Right atrium auricular region (tissue), 2 donors: ENCODE results near the gene WFDC8. TPM values are rescaled to one million over a fixed set of nuclear protein-coding genes. Genes with fewer than 3 reads are reported as not detected.

Source experiments
- DNase-seq: peaks from one replicate; pipeline ENCODE4 v3.0.0-alpha.2; 2019; ENCODE audit warnings: low spot score
- H3K27ac ChIP-seq, 2 donors: fragments of 200-600 bp; sonication (generic); 1 replicate in 1 of 2; 2 replicates in 1 of 2; pipeline ENCODE4 v1.5.1; 2016 to 2019
- H3K27me3 ChIP-seq, 2 donors: fragments of 200-600 bp; sonication (generic); one replicate each; pipeline versions ENCODE4 v1.5.1 to v1.6.0; 2017 to 2019
- H3K36me3 ChIP-seq: fragments of 200-600 bp; sonication (generic); one replicate; pipeline ENCODE4 v1.5.1; 2016
- H3K4me1 ChIP-seq, 2 donors: fragments of 200-600 bp; sonication (generic); one replicate each; pipeline versions ENCODE4 v1.5.1 to v1.6.0; 2017 to 2019
- H3K4me3 ChIP-seq, 2 donors: fragments of 200-600 bp; sonication (generic); 1 replicate in 1 of 2; 2 replicates in 1 of 2; pipeline ENCODE4 v1.5.1; 2017 to 2019; ENCODE audit warnings: mild to moderate bottlenecking in 1 of 2, moderate library complexity in 1 of 2
- H3K9me3 ChIP-seq, 2 donors: fragments of 200-600 bp; sonication (generic); one replicate each; pipeline ENCODE4 v1.5.1; 2019
- total RNA-seq, 2 donors: library from RNA; depleted of rRNA; stranded (reverse); fragments of >200 nt; gene quantifications; one replicate each; pipeline ENCODE4 v1.1.0, GENCODE V29; 2016
- TF ChIP-seq, protein P1 (sequence below), 2 donors: fragments of 200-600 bp; sonication (generic); IDR thresholded peaks; one replicate each; pipeline ENCODE4 v1.5.1; 2019; ENCODE audit warnings: antibody characterized with exemption in 2 of 2

The WFDC8 gene
- total RNA-seq, 2 donors from 2014 or later: not detected

DNA sequence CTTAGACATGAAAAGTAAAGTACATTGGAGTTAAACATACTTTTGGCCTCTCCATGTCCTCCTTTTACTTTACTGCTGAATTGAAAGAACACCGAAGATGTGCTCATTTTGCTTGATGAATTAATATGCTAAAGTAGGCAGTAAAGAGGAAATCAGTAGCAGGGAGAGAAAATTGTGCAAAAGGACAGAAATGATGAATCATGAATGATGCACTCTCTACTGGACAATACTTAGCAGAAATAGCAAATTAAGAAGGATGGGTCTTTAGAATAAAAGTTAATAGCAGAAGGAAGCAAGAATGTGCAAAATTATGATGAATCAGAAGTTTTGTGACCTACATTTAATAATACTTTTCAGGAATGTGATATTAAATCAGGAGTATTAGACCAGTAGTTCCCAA lies 55.3 kb downstream of the WFDC8 start:
- H3K4me3 ChIP-seq: no peak overlapping the region
- H3K9me3 ChIP-seq: no peaks in the 10 kb centered on the region
- no peak overlapping the region for H3K27ac ChIP-seq
- H3K4me1 ChIP-seq: no peaks in the 10 kb centered on the region
- DNase-seq: no peak
- H3K36me3 ChIP-seq: no peaks in the 10 kb centered on the region
- H3K27me3 ChIP-seq: no peaks in the 10 kb centered on the region
- TF ChIP-seq, protein P1, sequence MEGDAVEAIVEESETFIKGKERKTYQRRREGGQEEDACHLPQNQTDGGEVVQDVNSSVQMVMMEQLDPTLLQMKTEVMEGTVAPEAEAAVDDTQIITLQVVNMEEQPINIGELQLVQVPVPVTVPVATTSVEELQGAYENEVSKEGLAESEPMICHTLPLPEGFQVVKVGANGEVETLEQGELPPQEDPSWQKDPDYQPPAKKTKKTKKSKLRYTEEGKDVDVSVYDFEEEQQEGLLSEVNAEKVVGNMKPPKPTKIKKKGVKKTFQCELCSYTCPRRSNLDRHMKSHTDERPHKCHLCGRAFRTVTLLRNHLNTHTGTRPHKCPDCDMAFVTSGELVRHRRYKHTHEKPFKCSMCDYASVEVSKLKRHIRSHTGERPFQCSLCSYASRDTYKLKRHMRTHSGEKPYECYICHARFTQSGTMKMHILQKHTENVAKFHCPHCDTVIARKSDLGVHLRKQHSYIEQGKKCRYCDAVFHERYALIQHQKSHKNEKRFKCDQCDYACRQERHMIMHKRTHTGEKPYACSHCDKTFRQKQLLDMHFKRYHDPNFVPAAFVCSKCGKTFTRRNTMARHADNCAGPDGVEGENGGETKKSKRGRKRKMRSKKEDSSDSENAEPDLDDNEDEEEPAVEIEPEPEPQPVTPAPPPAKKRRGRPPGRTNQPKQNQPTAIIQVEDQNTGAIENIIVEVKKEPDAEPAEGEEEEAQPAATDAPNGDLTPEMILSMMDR (IDR thresholded peaks at IDR 0.05): no peak

GRCh38 chr20:45518282-45518681 lies 60.8 kb downstream of the WFDC8 start:
- no peaks in the 10 kb centered on the region for H3K4me1 ChIP-seq
- H3K27me3 ChIP-seq: no peaks in the 10 kb centered on the region
- no peaks in the 10 kb centered on the region for H3K9me3 ChIP-seq
- H3K4me3 ChIP-seq: no peak overlapping the region
- no peak for DNase-seq
- no peak overlapping the region for H3K27ac ChIP-seq
- H3K36me3 ChIP-seq: no peaks in the 10 kb centered on the region
- TF ChIP-seq, protein P1 (IDR thresholded peaks at IDR 0.05): no peak

DNA sequence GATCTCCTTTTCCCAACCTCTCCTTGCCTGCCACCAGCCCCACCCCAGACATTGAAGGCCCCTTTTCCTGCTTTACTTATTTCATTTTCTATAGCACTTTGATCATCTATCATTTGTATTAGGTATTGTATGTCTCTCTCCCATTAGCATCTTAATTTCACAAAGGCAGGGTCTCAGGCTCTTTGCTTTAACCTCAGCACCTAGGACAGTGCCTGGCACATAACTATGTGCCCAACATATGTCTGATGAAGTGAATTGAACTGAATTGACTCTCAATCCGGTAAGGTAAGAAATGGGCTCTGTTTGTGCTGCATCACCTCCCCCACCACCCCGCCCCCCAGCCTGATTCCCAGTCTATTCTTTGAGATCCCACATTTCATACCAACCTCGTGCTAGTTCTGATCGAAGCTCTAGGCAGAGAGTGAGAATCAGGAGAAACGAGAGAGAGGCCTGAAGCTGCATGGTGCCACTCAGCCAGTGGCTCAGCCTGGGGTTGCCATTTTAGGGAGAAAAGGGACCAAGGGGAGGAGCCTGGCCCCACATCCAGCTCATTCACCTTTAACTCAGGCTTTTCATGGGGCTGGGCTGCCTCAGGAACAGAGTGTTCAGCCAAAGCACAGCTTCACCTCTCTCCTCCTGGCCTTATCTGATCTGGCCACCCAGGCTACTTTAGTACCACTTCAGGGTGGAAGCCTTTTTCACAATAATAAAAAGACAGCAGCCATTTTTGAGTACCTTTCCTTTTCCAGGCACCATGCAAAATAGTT lies 63.8 kb downstream of the WFDC8 start, which contains the start of gene SPINT3:
Gene SPINT3 (minus strand): TSS at position 476 of the 767 bp plus-strand sequence. CDS start 14 bp downstream, at position 462.
- H3K27ac ChIP-seq: no peak within 1 kb of the TSS
- no peaks in the 10 kb centered on the region for H3K27me3 ChIP-seq
- no peak within 1 kb of the TSS for H3K4me3 ChIP-seq
- TF ChIP-seq, protein P1 (IDR thresholded peaks at IDR 0.05): no peak
- no peaks in the 10 kb centered on the region for H3K36me3 ChIP-seq
- no peaks in the 10 kb centered on the region for H3K4me1 ChIP-seq
- H3K9me3 ChIP-seq: no peaks in the 10 kb centered on the region
- no peak for DNase-seq

DNA sequence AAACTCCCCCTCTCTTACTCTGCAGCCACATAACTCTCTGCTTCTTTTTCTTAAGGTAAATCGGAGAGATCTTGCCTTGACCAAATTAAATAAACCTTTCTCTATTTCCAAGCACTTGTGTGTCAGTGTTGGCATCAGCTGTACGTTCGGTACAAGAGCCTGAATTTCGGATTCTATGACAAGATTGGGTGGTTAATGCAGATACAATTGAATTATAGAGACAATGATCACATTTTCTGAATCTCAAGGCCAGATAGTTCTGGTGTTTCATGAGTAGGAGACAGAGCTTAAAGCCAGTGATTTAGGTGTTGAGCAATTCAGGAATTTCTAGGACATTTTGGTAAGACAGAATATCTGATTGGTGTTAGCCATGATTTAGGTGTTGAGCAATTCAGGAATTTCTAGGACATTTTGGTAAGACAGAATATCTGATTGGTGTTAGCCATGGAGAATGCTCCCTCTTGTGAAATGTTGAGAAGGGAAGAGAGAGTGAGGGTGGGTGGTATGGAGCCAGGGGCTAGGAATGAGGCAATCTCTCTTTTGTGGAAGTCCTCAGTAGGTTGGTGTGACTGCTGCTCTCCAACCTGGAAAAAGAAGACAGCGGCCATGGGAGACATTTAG lies 68.7 kb downstream of the WFDC8 start:
- TF ChIP-seq, protein P1 (IDR thresholded peaks at IDR 0.05): no peak
- no peaks in the 10 kb centered on the region for H3K4me1 ChIP-seq
- H3K36me3 ChIP-seq: no peaks in the 10 kb centered on the region
- no peaks in the 10 kb centered on the region for H3K9me3 ChIP-seq
- H3K27me3 ChIP-seq: no peaks in the 10 kb centered on the region
- DNase-seq: no peak
- no peak overlapping the region for H3K27ac ChIP-seq
- H3K4me3 ChIP-seq: no peak overlapping the region

DNA sequence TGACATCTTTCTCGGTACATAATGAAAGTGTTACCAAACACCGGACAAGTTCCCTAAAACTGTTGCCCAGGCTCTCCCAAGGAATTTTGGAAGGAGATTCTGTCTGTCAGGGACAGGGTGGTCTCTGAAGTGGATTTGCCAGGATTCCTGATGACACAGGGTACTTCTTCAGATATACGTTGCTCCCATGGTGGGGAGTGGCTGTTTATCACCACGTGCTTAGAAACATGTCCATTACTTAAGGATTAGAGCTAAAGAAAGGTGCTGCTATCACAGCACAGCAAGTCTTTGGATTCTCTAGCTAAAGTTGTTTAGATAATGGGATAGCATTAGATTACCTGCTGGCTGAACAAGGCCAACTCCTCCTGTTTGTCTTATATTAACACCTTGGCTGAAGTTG lies 70.0 kb downstream of the WFDC8 start:
- no peaks in the 10 kb centered on the region for H3K4me1 ChIP-seq
- no peak overlapping the region for H3K27ac ChIP-seq
- TF ChIP-seq, protein P1 (IDR thresholded peaks at IDR 0.05): no peak
- H3K27me3 ChIP-seq: no peaks in the 10 kb centered on the region
- no peaks in the 10 kb centered on the region for H3K36me3 ChIP-seq
- H3K4me3 ChIP-seq: no peak overlapping the region
- DNase-seq: no peak
- no peaks in the 10 kb centered on the region for H3K9me3 ChIP-seq
